ENCODE data around the gene CDK19.
A peak's percentile ranks its signal among the peaks of the same experiment; 100 is the strongest.

Gene CDK19

GRCh38 chr6:110596354-110596753 lies 218.9 kb downstream of the CDK19 start:
- TF ChIP-seq CTCF (IDR thresholded peaks at IDR 0.05) (no peak), ZFX (IDR thresholded peaks at IDR 0.05; ENCODE audit: borderline replicate concordance) (no peak)
- H3K27ac ChIP-seq = peak overlapping the region; percentile 87

GRCh38 chr6:110595112-110595511 lies 220.2 kb downstream of the CDK19 start:
- H3K27ac ChIP-seq = no peak overlapping the region
- TF ChIP-seq ZFX (IDR thresholded peaks at IDR 0.05; ENCODE audit: borderline replicate concordance) (no peak), CTCF (IDR thresholded peaks at IDR 0.05) (no peak)

- no peak for TF ChIP-seq CTCF (IDR thresholded peaks at IDR 0.05)
- no peak for TF ChIP-seq ZFX (IDR thresholded peaks at IDR 0.05; ENCODE audit: borderline replicate concordance)
- no peak overlapping the region; the same call in 1 of the 2 replicates for H3K27ac ChIP-seq
Measured at GRCh38 chr6:110593637-110594036, 221.6 kb downstream of the CDK19 start.

- H3K27ac ChIP-seq = no peak overlapping the region
- TF ChIP-seq ZFX (IDR thresholded peaks at IDR 0.05; ENCODE audit: borderline replicate concordance) = no peak
- no peak for TF ChIP-seq CTCF (IDR thresholded peaks at IDR 0.05)
Measured at GRCh38 chr6:110592765-110593164, 222.5 kb downstream of the CDK19 start.

GRCh38 chr6:110590821-110591351 lies 224.4 kb downstream of the CDK19 start:
- no peak overlapping the region for H3K27ac ChIP-seq
- TF ChIP-seq CTCF (IDR thresholded peaks at IDR 0.05) = no peak
- no peak for TF ChIP-seq ZFX (IDR thresholded peaks at IDR 0.05; ENCODE audit: borderline replicate concordance)

- no peak for TF ChIP-seq ZFX (IDR thresholded peaks at IDR 0.05; ENCODE audit: borderline replicate concordance)
- no peak for TF ChIP-seq CTCF (IDR thresholded peaks at IDR 0.05)
- H3K27ac ChIP-seq = no peak overlapping the region
Measured at GRCh38 chr6:110589865-110590513, 225.3 kb downstream of the CDK19 start.

- H3K27ac ChIP-seq = no peak overlapping the region
- TF ChIP-seq ZFX (IDR thresholded peaks at IDR 0.05; ENCODE audit: borderline replicate concordance) (no peak), CTCF (IDR thresholded peaks at IDR 0.05) (no peak)
Measured at GRCh38 chr6:110587328-110587727, 227.9 kb downstream of the CDK19 start.

Data from 22Rv1 (cell line).